AG20443 (cell line): ENCODE results near the gene PDE6D.

Experiments used
- DNase-seq: peaks from one replicate; pipeline ENCODE4 v3.0.0; 2012; ENCODE audit warnings: low spot score, mixed read lengths

PDE6D gene

GRCh38 chr2:231682603-231683291 lies 98.3 kb downstream of the PDE6D start:
- no peak for DNase-seq
